NCI-H1930 (cell line): ENCODE measurements around the gene THAP7.

Source experiments
- DNase-seq, 2 experiments: peaks; one replicate each; lab custom pipeline; 2025; lab: John Stamatoyannopoulos, UW

THAP7 gene

DNA sequence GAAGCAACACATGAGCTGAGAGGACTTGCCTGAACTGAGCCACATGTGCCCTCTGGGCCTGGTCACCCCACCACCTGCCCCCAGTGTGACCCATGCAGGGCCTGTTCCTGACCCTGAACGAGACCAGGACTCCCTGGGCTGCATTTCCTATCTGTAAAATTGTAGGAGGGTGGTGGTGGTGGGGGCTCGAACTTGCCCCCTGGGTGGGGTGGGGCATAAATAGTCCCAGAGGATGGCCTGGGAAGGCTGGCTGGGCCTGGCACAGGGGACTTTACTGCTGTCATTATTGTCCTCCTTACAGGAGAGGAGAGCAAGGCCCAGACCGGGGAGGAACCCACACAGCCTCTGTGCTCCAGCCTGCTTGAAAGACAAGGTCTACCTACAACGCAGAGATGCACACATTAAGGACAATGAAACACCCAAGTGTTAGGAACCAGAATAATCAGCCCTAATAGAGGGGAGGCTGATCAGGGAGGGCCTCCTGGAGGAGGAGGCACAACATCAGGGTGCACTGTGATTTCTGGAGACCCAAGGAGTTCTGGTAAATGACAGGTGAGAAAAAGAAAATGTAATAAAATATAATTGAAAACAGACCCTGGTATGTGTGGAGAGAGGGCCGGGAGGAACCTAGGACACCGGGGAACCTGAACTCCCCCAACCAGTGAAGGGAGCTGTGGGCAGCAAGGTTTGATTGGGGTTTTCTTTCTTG is 37.7 kb downstream of the THAP7 start:
- no peak for DNase-seq

DNA sequence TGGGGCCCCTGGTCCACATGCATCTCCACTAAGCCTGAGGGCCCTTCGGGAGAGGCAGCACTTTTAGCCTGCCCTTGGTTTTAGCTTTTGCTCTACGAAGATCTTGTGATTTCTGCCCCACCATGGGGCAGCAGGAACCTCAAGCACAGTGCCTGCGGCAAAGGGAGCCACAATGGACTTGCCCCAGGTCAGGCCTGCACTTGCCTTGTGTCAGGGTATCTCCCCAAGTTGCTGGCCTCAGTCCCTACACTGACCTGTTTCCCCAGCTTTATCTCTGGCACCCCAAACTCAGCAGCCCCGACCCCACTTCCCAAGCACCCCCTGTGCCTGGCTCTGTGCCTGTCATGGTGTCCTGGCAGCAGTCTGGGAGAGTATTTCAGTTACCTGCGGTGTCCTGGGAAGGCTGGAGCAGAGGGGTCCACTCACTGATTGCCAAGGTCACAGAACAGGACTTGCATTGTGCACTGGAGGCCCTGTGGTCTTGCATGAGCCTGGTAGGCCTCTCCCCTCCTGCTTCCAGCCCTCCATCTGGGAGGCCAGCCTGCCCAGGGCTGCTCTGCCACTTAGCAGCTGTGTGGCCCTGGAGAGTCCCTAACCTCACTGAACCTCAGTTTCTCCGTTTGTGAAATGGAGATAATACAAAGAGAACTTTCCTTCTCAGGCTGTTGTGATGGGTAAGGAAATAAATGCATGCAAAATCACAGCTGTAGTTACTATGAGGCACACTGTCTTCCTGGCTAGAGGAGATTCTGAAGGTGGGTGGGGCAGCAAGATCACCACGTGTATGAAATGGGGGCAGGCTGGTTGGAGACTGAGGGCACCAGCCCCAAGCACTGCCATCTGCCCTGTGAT is 38.5 kb downstream of the THAP7 start:
- DNase-seq = no peak

DNA sequence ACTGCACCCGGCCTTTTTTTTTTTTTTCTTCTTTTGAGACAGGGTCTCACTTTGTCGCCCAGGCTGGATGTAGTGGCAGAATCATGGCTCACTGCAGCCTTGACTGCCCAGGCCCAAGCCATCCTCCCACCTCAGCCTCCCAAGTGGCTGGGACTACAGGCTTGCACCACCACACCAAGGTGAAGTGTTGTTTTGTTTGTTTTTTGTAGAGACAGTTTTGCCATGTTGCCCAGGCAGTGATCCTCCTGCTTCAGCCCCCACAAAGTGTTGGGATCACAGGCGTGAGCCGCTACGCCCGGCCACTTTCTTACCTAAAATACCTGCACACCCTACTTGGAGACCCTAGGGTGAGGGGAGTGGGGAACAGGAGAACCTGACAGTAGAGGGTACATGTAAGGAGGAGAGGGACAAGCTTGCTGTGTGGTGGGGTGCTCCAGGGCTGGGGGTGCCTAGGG is 39.4 kb downstream of the THAP7 start:
- no peak for DNase-seq

DNA sequence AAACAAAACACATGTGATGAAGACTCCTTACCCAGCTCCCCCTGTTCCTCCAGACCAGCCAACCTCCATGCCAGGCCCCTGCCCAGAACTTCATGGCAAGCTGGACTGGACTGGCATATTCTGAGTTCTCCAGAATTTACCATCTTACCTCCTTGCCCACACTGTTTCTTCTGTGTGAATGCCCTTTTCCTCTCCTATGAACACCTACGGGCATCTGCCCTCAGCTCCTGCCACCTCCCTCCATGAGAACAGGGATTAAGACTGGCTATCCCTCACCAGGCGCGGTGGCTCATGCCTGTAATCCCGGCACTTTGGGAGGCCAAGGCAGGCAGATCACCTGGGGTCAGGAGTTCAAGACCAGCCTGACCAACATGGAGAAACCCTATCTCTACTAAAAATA is 41.3 kb downstream of the THAP7 start:
- DNase-seq = no peak

DNA sequence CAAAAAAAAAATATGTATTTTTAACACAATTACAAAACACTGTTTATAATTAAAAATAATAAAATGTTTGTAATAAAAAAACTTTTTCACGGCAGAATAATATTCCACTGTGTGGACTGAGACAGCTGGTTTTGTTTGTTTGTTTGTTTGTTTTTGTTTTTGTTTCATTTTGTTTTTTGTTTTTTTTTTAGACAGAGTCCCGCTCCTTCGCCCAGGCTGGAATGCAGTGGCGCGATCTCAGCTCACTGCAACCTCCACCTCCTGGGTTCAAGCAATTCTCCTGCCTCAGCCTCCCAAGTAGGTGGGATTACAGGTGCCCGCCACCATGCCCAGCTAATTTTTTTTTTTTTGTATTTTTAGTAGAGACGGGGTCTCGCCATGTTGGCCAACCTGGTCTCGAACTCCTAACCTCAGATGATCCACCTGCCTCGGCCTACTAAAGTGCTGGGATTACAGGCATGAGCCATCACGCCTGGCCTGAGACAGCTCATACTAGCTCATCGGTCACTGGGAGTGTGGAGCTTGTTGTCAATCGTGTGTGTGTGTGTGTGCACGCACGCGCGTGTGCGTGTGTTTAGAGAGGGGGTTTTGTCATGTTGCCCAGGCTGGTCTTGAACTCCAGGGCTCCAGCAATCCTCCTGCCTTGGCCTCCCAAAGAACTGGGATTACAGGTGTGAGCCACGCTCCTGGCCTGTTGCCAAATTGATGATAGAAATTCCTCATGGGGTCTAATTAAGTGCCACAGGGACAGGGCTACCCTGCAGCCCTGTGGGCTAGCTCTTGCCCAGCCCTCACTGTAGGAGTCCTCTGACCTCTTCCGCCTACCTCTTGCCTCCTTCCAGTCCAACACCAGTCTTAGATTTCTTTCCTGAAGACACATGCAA is 42.1 kb downstream of the THAP7 start:
- no peak for DNase-seq

DNA sequence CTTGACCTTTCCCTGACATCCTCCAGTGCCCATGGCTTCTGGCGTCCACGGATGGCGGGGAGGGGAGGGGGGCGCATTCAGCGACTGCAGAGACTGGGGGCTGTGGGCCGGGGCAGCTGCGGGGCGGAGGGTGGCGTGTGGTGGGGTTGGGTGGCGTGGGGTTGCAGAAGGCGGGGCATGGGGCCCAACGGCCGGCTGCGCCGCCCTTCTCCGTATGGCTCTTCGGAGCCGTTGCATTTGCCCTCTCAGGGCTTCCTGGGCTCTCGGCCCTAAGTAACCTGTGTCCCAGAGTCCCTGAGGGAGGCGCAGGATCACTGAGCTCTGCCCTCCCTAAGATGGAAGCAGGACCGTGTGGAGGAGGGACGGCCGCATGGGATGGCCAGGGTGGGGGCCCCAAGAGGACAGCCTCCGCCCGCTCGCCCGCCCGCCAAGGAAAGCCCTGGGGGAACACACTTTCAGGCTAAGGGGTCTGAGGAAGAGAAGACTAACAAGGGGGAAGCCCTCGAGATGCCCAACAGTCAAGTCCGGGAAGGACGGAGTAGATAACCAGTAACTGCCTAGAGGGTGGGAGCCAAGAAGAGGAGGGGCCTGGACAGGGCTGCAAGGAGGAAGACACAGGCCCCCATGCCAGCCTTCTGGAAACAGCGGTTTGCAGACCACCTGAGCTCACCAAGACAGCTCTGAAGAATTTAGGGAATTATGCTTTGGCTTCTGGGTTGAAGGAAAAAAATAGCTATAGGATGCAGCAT is 44.1 kb downstream of the THAP7 start:
- peak in 1 of 2 experiments; percentile 28 for DNase-seq

DNA sequence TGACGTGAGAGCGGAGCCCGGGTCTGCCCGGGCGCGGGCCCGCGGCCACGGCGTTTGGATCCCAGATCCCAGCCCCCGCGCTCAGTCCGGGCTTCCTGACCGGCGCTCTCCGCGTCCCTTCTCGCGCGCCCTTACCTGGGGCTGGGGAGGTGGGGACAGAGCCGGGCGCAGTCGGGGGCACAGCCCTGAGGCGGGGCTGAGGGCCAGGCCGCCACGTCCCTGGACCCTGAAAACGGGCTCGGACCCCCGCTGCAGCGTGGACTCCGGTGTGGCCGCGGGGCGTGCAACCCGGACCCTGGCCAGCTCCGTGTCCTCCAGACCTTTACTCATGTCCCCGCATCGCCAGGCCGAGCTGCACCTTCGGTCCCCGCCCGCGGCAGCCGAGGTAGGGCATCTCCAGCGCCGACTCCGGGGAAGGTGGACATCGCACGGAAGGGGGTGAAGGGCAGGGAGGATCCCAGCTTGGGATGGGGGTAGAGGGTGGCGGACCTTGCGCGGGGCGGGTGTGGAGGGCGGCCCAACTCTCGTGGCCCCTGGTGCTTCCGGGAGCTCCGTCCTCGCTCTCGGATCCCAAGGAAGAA is 44.7 kb downstream of the THAP7 start:
- no peak for DNase-seq

DNA sequence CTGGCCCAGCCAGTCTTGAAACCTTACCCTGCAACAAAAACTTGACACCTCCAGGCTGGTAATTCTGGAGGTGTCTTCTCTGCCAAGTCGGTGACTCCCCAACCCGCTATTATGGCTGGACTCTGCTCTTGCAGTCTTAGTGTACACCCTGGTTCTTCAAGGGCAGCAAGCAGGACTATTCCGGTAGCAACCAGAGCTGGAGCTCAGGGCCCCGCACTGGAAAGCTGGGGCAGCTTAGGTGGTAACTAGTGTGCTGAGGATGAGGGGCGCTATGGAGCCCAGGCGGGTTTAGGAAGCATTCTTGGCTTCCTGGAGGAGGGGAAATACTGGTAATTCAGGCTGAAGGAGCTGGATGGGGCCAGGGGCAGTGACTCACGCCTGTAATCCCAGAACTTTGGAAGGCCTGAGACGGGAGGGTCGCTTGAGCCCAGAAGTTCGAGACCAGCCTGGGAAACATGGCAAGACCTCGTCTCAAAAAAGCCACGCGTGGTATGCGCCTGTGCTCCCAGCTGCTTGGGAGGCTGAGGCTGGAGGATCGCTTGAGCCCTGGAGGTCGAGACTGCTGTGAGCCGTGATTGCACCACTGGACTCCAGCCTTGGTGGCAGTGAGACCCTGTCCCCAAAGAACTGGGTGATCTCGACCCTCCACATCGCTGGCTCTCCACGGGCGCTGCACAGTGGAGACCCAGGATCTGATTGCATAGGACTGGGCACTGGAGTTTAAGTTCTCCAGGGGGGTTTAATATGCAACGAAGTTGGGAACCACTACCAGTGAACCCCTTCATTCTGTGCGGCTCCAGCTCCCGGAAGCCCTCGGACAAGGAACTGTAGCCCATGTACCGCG is 45.4 kb downstream of the THAP7 start:
- DNase-seq = no peak

DNA sequence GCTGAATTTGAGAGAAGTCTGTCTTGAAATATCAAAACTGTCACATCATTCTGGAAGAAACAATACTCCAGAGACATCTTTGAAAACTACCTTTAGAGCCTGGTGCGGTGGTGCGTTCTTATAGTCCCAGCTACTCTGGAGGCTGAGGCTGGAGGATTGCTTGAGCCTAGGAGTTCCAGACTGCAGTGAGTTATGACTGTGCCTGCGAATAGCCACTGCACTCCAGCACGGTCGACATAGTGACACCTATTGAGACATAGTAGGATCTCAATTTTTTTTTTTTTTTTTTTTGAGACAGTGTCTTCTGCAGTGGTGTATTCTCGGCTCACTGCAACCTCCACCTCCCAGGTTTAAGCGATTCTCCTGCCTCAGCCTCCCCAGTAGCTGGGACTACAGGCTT is 46.4 kb downstream of the THAP7 start:
- DNase-seq = no peak

DNA sequence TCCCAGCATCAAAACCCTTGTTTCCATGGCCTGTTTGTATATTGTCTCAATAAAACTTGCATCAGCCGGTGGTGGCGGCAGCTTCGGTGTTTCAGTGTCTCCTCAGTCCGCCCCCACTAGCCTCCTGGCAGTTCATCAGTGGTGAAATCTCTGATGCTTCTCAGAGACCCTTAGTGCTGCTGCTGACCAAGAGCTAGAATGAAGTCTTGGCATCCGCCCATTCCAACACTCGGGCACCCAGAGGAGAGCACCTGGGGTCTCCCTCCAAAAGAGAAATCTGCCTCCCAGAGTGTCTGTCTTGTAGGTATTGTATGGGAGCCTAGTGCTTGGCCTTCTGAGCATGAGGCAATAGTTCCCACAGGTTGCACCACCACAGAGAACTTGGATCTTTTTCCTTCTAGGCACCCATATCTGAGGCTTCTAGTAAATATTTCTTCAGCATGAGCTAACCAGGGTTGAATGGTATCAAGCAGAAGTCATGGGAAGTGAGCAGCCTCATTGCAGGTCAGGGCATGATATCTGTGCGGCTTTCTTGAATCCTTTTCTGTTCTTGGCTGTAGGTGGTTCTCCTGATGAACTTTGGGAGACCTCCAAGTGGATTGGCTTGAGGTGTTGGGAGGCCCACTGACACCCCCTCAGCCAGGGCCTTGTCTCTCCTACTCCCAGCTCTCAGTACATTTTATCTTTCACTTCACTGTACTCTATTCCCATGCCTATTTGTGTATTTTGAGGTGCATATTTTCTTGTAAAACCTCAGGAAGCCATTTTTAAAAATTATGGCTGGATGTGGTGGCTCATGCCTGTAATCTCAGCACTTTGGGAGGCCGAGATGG is 48.0 kb downstream of the THAP7 start:
- DNase-seq = no peak

DNA sequence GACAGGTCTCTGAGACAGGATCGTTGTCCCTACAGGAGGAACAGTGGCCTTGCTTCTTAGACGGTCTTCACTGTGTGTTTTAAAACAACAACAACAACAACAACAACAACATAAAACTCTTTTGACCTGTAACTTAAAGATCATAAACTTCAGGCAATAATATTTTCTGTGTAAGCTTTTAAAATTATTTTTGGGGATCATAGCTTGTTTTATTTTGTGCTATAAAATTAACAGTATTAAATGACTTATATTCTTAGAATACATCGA is 48.6 kb downstream of the THAP7 start:
- DNase-seq = no peak

DNA sequence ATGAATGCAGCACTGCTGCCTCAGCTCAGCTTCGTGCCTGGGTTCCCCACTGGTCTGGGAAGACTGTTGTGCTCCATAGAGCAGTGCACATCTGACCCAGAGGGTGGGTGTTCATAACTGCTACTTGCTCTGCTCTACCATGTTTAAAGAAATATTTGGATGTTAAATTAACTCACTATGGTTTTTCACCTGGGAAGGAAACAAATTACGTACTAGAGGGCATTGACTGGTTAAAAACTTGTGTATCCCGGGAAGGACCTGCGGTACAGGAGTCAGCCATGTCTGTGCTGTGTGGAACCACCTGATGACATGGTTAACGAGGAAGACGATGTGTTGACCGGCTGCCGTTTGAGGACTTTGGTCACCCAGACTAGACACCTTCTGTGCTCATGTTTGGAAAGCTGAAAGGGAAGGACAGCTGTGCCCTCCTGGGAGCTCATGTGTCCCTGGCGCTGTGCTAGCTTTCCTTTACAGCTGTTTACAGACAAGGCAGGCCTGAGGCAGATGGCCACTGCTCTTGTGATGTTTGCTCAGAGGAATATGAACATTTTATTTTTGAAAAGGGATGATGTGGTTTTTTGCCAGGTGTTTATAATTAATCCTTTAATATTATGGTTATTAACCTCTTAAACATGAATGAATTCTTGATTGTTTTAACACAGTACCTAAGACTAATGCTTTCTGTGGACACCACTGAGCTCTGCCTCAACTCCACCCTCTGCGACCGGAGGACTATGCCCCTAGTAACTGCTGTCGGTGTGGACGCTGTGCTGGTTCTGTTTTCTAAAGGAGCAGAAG is 49.2 kb downstream of the THAP7 start:
- no peak for DNase-seq

DNA sequence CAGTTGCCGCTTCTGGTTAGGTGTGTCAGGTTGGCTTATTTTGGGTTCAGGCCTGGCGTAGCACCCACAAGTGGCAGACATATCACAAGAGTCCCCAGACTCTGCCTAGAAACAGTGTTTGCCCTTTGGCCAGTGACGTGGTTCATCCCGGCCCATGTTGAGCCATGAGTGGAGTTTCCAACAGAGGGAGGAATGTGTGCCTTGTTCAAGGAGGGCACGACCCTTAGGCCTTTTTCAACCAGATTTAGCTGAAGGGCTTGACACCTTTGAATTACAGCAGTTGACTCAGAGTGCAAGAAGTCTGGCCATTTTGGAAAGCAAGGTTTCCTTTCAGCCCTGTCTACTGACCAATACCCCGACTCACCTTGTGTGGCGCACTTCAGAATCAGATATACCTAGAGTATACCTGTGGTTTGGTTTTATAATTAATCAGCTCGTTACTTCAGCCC is 50.0 kb downstream of the THAP7 start:
- DNase-seq = no peak

DNA sequence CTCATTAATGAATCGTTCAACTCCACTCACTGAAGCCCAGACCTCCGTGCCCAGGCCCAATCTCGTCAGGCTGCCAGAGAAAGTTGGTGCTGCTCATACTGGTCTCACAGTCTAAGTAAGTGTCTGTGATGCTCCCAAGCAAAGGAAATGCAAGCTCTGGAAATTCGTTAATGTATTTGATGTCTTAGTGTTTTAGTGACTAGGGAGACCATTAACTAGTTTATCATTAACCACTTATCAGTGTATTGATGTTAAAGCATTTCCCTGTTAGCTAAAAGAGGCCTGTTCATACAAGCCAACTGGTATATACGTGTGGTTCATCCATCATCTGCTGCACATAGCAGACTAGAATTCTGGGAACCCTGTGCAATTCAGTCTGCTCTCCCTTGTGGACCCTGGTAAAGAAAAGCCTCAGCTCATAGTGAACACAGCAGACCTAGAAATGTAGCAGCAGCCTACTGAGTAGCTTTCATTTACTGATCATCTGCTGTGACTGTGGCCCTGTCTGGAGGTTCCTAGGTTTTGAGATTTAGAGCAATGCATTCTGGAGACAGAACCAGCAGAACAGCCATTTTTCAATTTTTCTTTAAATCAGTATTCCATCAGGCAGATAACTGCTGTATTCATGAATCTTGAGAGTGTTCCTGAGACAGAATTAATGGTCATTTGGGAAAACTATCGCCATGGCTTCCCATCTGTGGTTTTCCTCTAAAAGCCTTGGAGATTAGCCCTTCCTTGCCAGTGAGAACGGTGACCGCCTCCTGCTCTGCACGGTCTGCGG is 50.6 kb downstream of the THAP7 start:
- no peak for DNase-seq

DNA sequence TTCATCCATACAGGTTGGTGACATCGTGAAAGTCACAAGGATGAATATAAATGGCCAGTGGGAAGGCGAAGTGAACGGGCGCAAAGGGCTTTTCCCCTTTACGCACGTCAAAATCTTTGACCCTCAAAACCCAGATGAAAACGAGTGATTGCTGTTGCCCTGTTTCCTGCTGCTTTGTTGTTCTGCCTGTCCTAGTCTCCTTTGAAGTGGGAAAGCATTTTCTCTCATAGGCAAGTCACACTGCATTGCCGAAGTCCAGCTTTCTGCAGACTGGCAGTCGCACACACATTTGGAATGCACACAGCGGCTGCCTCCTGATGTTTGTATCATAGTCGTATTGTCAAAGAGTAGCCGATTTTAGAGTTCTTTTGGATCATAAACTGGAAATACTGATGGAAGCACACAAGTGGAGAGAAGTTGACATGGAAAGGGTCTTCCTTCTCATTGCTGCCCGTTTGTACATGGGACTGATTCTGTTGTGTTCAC is 52.2 kb downstream of the THAP7 start:
- no peak for DNase-seq
